K562 (cell line): ENCODE results near the gene CSTF1. TPM values are rescaled to one million over a fixed set of nuclear protein-coding genes. Genes with fewer than 3 reads are reported as not detected.

ENCODE experiments used
- GATA2 ChIP-seq: sonication (generic); formaldehyde crosslinking; IDR thresholded peaks from 2 replicates; pipeline ENCODE4 v1.4.0; 2020; ENCODE audit warnings: mild to moderate bottlenecking, missing genetic modification reagents
- HDAC3 ChIP-seq: fragments of 450-650 bp; IDR thresholded peaks from 2 replicates; pipeline ENCODE4 v1.6.1; 2018; ENCODE audit warnings: borderline replicate concordance, mild to moderate bottlenecking, moderate library complexity; ENCODE audit not compliant: partially characterized antibody
- JUND ChIP-seq, 2 experiments: IDR thresholded peaks; 2 replicates in 1 of 2; 3 replicates in 1 of 2; pipeline ENCODE4 v1.6.1; 2011; ENCODE audit warnings: borderline replicate concordance in 2 of 2, low read depth in 2 of 2, low read length in 2 of 2, improper control_type of control experiment in 1 of 2, missing biosample characterization in 1 of 2, missing genetic modification characterization in 1 of 2, missing genetic modification reagents in 1 of 2
- KAT7 ChIP-seq: sonication (generic); formaldehyde crosslinking; IDR thresholded peaks from 2 replicates; pipeline ENCODE4 v1.8.0; 2022; ENCODE audit warnings: missing genetic modification reagents, mild to moderate bottlenecking, borderline replicate concordance
- KDM1A ChIP-seq, 2 experiments: fragments of 450-650 bp; IDR thresholded peaks; 2 replicates each; pipeline ENCODE4 v1.6.1; 2016; ENCODE audit warnings: mild to moderate bottlenecking in 2 of 2
- MCM5 ChIP-seq: fragments of 450-650 bp; IDR thresholded peaks from 2 replicates; pipeline ENCODE4 v1.6.1; 2016; ENCODE audit warnings: low read depth
- MITF ChIP-seq: IDR thresholded peaks from 2 replicates; pipeline ENCODE4 v1.6.1; 2014; ENCODE audit warnings: antibody characterized with exemption
- NFE2 ChIP-seq: IDR thresholded peaks from 2 replicates; pipeline ENCODE4 v1.6.1; 2014; ENCODE audit warnings: antibody characterized with exemption, low read depth
- PKNOX1 ChIP-seq: fragments of 450-650 bp; IDR thresholded peaks from 2 replicates; pipeline ENCODE4 v1.6.1; 2016
- POLR2AphosphoS2 ChIP-seq: IDR thresholded peaks from 2 replicates; pipeline ENCODE4 v1.6.1; 2012; ENCODE audit warnings: low read length, improper control_type of control experiment
- PTBP1 ChIP-seq: fragments of 200-400 bp; formaldehyde crosslinking; IDR thresholded peaks from 2 replicates; pipeline ENCODE4 v1.6.1; 2017; ENCODE audit warnings: low read depth, low read length
- RUNX1 ChIP-seq: sonication (generic); IDR thresholded peaks from 2 replicates; pipeline ENCODE4 v1.6.1; 2016; ENCODE audit warnings: antibody characterized with exemption, low read depth
- SP1 ChIP-seq: sonication (generic); formaldehyde crosslinking; IDR thresholded peaks from 2 replicates; pipeline ENCODE4 v1.8.1; 2022; ENCODE audit warnings: mild to moderate bottlenecking, missing genetic modification reagents
- TEAD1 ChIP-seq, 2 experiments: fragments of 450-650 bp in 1 of 2; sonication (generic) in 1 of 2; formaldehyde crosslinking; IDR thresholded peaks; 2 replicates each; pipeline versions ENCODE4 v1.4.0 to v1.8.0; 2020 to 2022; ENCODE audit warnings: mild to moderate bottlenecking in 2 of 2, missing genetic modification reagents in 1 of 2
- TFAP4 ChIP-seq: sonication (generic); formaldehyde crosslinking; IDR thresholded peaks from 2 replicates; pipeline ENCODE4 v1.8.0; 2022; ENCODE audit warnings: missing genetic modification reagents, mild to moderate bottlenecking, moderate library complexity, borderline replicate concordance
- TOE1 ChIP-seq, 2 experiments: fragments of 450-650 bp in 1 of 2; sonication (generic) in 1 of 2; formaldehyde crosslinking in 1 of 2; IDR thresholded peaks; 2 replicates each; pipeline versions ENCODE4 v1.7.1 to v1.8.0; 2016 to 2022; ENCODE audit warnings: borderline replicate concordance in 2 of 2, mild to moderate bottlenecking in 2 of 2, antibody characterized with exemption in 1 of 2, inconsistent platforms in 1 of 2, low read depth in 1 of 2, missing genetic modification reagents in 1 of 2, moderate library complexity in 1 of 2
- ZNF3 ChIP-seq: fragments of 250-450 bp; sonication (Bioruptor Pico); IDR thresholded peaks from 2 replicates; pipeline ENCODE4 v1.5.0; 2021; ENCODE audit warnings: mild to moderate bottlenecking, moderate library complexity
- ZNF583 ChIP-seq: fragments of 250-450 bp; sonication (Bioruptor Pico); IDR thresholded peaks from 2 replicates; pipeline ENCODE4 v1.4.0; 2020
- polyA plus RNA-seq, 8 experiments: library from polyadenylated mRNA; depleted of rRNA in 4 of 8; stranded (reverse) in 5 of 8; unstranded in 3 of 8; fragments of >200 nt; fragmentation: Nextera tagmentation in 2 of 8; fragmentation: Illumina TruSeq in 1 of 8; extraction: Ambion mirVana in 2 of 8; extraction: Trizol in 1 of 8; gene quantifications; 2 replicates each; pipeline versions ENCODE4 v1.2.1 to v1.2.3, GENCODE V29; 2011 to 2014; ENCODE audit warnings: inconsistent platforms in 1 of 8, missing spikeins in 1 of 8
- total RNA-seq, 7 experiments: library from RNA; depleted of rRNA in 6 of 7; stranded (reverse); fragments of >200 nt in 6 of 7; fragmentation: Illumina TruSeq in 2 of 7; extraction: Trizol in 2 of 7; gene quantifications; 2 replicates each; pipeline versions ENCODE4 v1.2.1 to v1.2.3, GENCODE V29; 2011 to 2021; ENCODE audit warnings: low replicate concordance in 1 of 7
- TF ChIP-seq, protein P1 (sequence below), 2 experiments: IDR thresholded peaks; 2 replicates each; pipeline ENCODE4 v1.6.1; 2011; ENCODE audit warnings: borderline replicate concordance in 1 of 2, control low read depth in 1 of 2, low read depth in 1 of 2, low read length in 1 of 2, mild to moderate bottlenecking in 1 of 2, mixed read lengths in 1 of 2, moderate library complexity in 1 of 2; ENCODE audit not compliant: insufficient read depth in 1 of 2, insufficient read length in 1 of 2, poor library complexity in 1 of 2, severe bottlenecking in 1 of 2; ENCODE audit errors: extremely low read depth in 1 of 2
- TF ChIP-seq, protein P2 (sequence below): sonication (generic); IDR thresholded peaks from 2 replicates; pipeline ENCODE4 v1.6.1; 2016

CSTF1 gene
- total and polyA plus RNA-seq, 9 of the 15 experiments (the other 6 are each of a cell fraction or from before 2014, with no cell fraction given), result 30.8 to 110 (median 53.4) TPM

DNA sequence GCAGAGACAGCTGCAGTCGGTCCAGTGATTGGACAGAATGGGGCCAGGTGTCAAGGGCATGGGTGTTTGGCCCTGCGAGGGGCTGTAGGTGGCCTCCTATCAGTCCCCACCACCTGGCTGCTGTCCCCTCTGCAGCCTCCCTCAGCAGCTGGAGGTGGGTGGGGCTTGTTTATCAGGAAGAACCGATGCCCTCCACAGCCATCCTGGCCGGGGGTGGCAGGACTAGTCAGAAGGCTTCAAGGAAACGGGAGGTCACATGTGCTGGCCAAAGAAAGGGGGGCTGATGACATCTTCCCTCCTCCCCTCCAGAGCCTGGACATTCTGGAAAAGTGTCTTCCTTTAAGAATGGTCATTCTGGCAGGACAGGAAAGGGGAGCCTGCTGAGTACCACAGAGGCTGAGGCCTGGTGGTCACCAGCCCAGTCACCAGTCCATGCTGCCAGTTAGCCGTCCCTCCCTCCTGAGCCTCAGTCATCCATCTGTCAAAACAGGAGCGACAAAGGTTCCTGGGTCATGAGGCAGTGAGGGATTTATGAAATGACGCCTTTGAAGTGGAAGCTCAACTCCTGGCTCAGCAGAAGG, 29.5 kb upstream of the CSTF1 start (continued):
- TF ChIP-seq, protein P1, sequence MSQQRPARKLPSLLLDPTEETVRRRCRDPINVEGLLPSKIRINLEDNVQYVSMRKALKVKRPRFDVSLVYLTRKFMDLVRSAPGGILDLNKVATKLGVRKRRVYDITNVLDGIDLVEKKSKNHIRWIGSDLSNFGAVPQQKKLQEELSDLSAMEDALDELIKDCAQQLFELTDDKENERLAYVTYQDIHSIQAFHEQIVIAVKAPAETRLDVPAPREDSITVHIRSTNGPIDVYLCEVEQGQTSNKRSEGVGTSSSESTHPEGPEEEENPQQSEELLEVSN (IDR thresholded peaks at IDR 0.05; ENCODE audit: borderline replicate concordance in 1 of 2, extremely low read depth in 1 of 2, insufficient read depth in 1 of 2, insufficient read length in 1 of 2, low read depth in 1 of 2, low read length in 1 of 2, poor library complexity in 1 of 2, severe bottlenecking in 1 of 2), result peak; percentile 38 to 62
- TF ChIP-seq NFE2 (peak; percentile 42; the same call in 1 of the 2 replicates), ZNF3 (CRISPR knock-in tag) (no peak), SP1 (CRISPR knock-in tag) (peak; percentile 87), KDM1A (IDR thresholded peaks at IDR 0.05) (peak; percentile 84 to 86), KAT7 (CRISPR knock-in tag) (no peak), MITF (peak; percentile 89), HDAC3 (peak; percentile 87), PTBP1 (peak; percentile 58; the same call in 1 of the 2 replicates), TEAD1 (CRISPR knock-in tag; IDR thresholded peaks at IDR 0.05) (peak in 1 of 2 experiments; percentile 16; a peak in 1 of 4 replicates), JUND (IDR thresholded peaks at IDR 0.05; ENCODE audit: borderline replicate concordance, low read depth, low read length) (peak; percentile 71), JUND (tag; IDR thresholded peaks at IDR 0.05; ENCODE audit: borderline replicate concordance, low read depth, low read length) (peak; percentile 81; the same call in 2 of the 3 replicates), PKNOX1 (peak; percentile 66), TFAP4 (CRISPR knock-in tag) (peak; percentile 99), RUNX1 (peak; percentile 91), ZNF583 (CRISPR knock-in tag) (peak; percentile 88; the same call in 1 of the 2 replicates), MCM5 (no peak), TOE1 (IDR thresholded peaks at IDR 0.05; ENCODE audit: borderline replicate concordance) (peak; percentile 89), TOE1 (CRISPR knock-in tag; IDR thresholded peaks at IDR 0.05; ENCODE audit: borderline replicate concordance, low read depth) (no peak), POLR2AphosphoS2 (no peak), GATA2 (CRISPR knock-in tag) (peak; percentile 92)
- TF ChIP-seq, protein P2, sequence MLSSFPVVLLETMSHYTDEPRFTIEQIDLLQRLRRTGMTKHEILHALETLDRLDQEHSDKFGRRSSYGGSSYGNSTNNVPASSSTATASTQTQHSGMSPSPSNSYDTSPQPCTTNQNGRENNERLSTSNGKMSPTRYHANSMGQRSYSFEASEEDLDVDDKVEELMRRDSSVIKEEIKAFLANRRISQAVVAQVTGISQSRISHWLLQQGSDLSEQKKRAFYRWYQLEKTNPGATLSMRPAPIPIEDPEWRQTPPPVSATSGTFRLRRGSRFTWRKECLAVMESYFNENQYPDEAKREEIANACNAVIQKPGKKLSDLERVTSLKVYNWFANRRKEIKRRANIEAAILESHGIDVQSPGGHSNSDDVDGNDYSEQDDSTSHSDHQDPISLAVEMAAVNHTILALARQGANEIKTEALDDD, result peak; percentile 91
